Stimulated activated CD4-positive, alpha-beta T cell treated with anti-CD3 and anti-CD28 coated beads, TNF-alpha, amount 100 ng/mL, for 48 hours (primary cell): ENCODE measurements around the gene PPP2R1A.
"Not testable (repeated sequence)": the region's sequence is repeated elsewhere in the genome, so short reads cannot be mapped to it uniquely, and the experiment has no call there.

Source experiments
- DNase-seq, 3 donors: peaks; one replicate each; pipeline ENCODE4 v3.0.0-alpha.2; 2020; ENCODE audit warnings: low read depth in 3 of 3

Gene PPP2R1A

GRCh38 chr19:52200755-52201391 is 11.0 kb downstream of the PPP2R1A start:
- not testable (repeated sequence) for DNase-seq

DNA sequence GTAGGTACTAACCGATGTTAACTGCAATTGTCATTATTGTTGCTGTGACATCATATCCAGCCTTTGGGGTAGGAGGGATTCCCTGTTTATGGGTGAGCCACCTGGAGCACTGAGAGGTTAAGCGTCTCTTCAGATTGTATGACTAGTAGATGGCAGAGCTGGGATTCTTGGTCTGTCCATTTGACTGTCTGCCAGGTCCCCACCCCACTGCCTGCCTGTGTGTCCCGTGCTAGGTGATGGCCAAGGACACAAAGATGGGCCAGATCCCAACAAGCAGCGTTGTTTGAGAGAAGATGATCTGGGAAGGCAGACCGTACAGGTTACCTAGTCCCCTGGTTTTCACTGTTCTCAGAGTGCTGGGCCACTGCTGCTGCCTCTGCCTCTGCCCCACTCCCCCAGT is 16.6 kb downstream of the PPP2R1A start:
- no peak for DNase-seq

DNA sequence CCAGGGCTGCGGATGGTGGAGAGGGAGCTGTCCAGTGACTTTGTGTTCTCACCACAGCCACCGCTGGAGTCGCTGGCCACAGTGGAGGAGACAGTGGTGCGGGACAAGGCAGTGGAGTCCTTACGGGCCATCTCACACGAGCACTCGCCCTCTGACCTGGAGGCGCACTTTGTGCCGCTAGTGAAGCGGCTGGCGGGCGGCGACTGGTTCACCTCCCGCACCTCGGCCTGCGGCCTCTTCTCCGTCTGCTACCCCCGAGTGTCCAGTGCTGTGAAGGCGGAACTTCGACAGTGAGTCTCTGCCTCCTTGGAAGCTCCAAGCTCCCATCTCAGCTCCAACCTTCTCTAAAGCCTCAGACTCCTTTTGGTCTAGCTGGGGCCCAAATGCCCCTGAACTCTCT is 21.4 kb downstream of the PPP2R1A start:
- no peak for DNase-seq

DNA sequence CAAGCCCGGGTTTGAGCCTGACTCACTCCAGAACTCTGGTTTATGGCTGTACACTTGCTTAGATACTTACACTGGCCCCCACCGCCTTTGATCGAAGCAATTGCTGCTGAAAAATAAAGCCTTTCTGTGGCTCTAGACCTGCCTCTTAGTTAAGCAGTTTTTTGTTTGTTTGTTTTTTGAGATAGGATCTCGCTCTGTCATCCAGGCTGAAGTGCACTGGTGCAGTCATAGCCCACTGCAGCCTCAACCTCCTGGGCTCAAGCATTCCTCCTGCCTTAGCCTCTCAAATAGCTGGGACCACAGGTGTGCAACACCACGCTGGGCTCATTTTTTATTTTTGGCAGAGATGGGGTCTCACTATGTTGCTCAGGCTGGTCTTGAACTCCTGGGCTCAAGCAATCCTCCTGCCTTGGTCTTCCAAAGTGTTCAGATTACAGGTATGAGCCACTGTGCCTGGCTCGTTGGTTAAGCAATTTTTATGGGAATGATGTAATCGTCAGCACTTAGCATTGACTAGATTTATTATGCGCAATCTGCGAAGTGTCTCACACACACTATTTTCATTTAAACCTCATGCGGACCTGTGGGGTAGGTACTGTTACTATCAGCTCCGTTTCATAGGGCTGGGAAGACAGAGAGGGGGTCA is 22.2 kb downstream of the PPP2R1A start:
- DNase-seq, result no peak

DNA sequence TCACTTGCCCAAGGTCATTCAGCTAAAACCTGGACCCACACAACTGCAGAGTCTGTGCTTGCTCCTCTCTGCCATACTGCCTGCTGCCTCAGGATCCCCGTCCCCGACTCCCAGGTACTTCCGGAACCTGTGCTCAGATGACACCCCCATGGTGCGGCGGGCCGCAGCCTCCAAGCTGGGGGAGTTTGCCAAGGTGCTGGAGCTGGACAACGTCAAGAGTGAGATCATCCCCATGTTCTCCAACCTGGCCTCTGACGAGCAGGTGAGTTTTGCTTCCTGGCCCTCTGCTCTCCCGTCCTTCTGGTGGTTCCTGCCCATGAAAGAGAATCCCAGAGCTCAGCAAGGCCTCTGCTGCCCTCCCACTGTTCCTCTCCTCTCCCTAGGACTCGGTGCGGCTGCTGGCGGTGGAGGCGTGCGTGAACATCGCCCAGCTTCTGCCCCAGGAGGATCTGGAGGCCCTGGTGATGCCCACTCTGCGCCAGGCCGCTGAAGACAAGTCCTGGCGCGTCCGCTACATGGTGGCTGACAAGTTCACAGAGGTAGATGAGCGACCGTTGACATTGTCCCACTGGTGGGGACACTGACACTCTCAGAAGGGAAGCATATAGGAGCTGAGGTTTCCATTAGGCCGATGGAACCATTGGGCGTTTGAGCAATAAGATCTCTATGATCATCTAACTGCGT is 22.9 kb downstream of the PPP2R1A start:
- no peak for DNase-seq

DNA sequence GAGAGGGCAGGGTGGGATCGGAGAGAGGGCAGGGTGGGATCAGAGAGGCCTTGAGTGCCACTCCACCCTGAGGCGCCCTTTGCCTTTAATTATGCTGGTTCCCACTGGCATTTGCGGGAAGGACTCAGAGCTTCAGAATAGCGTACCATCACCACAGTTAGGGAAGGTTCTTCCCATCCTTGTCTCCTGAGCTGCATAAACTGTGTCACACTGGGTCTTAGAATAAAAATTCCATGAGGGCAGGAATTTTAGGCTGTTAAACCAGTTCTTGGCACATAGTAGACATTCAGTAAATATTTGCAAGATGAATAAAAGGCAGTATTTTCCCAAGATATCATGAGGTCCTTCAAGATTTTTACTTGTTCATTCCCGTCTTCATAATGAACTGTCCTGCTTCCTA is 24.4 kb downstream of the PPP2R1A start:
- no peak for DNase-seq

- DNase-seq, result no peak
Measured at GRCh38 chr19:52216401-52216800, 26.5 kb downstream of the PPP2R1A start.

DNA sequence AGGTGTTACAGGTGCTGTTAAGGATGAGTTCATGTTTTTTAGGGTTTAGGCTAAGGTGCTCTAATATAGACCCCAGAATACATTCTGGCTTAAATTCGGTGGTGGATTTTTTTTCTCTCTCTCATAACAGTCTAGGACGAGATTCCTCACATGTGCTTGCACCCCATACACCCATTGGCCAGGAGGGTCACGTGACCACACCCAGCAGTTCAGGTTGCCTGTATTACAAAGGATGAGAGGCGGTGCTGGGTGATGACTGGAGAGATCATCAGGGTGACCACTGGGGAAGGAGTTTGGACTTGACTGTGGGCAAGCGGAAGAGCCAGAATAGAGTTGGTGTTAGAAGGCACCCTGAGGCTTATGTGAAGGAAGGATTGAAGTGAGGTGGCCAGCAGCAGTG is 27.7 kb downstream of the PPP2R1A start:
- DNase-seq, result no peak

DNA sequence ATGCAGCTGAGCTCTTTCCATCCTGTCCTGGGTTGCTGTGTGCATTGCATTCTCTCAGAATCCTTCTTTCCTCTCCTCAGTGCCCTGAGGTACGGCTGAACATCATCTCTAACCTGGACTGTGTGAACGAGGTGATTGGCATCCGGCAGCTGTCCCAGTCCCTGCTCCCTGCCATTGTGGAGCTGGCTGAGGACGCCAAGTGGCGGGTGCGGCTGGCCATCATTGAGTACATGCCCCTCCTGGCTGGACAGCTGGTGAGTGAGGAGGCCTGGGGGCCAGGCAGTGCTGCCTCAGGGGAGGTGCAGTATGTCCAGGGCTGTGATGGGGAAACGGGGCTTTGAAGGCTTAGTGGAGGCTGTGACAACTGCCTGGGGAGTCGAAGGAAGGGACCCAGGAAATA is 29.8 kb downstream of the PPP2R1A start:
- no peak for DNase-seq

DNA sequence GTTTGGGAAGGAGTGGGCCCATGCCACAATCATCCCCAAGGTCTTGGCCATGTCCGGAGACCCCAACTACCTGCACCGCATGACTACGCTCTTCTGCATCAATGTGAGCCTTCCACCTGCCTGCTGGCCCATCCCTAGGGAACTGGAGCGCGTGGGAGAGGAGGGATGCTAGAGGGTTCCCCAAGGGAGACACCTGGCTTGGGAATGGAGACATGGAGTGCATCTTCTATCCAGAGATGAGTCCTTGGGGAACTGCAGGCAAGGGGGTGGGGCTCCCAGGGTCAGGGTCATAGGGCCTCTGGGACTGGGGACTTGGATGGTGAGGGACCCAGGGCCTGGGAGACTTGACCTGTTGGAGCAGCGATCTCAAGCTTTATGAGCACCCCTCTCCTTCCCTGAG is 31.2 kb downstream of the PPP2R1A start:
- no peak for DNase-seq

DNA sequence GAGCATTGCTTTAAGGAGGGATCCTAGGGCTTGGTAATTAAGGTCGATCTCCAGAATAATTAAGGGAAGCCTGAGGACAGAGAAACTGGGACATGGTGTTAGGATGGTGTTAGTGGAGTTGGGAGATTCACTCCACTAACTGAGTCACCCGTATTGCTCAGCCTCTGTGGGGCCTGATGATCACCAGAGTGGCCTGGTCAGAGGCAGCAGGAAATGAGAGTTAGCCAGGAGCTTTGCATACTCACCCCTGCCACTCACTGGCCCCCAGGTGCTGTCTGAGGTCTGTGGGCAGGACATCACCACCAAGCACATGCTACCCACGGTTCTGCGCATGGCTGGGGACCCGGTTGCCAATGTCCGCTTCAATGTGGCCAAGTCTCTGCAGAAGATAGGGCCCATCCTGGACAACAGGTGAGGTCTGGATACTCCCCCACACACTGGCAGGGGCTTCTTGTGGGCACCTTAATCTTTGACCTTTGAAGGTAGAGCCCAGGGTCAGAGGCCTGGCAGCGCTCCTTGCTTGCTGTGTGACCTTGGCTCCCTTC is 32.1 kb downstream of the PPP2R1A start:
- no peak for DNase-seq

DNA sequence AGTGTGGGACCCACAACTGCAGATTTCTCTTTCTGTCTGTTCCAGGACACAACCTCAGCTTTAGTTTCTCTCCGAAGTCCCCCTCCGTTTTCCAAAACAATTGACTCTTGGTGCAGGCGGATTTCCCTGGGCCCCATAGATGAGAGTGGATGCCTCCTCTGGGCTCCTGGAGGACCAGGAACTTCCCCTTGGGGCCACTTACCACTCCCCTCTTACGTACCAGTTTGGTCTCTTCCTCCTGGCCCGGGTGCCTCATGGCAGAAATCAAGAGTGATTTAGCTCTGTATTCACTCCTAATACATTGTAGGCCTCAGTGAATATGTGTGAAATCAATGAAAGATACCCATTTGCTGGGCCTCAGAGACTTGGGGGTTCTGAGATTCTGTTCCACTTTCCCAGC is 34.4 kb downstream of the PPP2R1A start:
- DNase-seq, result no peak

DNA sequence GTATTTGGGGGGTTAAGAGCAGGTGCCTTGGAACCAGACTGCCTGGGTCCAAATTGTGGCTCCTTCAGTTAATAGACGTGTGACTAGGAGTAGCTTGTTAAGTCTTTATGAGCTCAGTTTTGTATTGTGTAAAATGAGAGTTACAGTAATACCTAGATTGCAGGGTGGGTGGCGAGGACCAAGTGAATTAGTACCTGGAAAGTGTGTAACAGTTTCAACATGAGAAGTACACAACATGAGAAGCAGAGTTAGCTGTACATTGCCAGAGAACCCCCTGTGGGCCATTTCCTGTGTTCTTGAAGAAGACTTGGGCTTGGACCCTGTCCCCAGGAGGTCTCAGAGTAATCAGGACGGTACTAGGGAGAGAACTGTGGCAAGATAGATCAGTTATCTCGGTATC is 36.8 kb downstream of the PPP2R1A start:
- peak in 2 of 3 donors; percentile 5 to 12 for DNase-seq

- no peak for DNase-seq
Measured at GRCh38 chr19:52227196-52227940, 37.5 kb downstream of the PPP2R1A start.

GRCh38 chr19:52227980-52228379 is 38.1 kb downstream of the PPP2R1A start:
- no peak for DNase-seq

DNA sequence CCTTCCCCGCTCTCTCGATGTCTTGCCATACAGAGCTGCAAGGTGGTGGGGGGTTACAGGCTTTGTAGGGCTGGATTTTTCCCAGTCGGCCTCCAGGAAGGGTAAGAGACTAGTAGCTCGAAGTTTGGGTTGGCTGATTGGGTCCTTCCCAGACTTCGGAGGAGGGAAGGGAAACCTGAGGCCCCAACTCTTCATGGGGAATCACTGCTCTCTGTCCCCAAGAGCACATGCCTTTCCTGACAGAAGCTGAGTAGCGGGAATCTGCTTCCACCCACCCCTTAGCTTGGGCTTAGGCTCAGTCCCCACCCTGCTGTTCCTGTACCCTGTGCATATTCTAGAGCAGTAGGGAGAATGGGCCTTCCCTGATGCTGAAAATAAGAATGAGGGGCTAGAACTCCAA is 39.7 kb downstream of the PPP2R1A start:
- DNase-seq, result no peak

DNA sequence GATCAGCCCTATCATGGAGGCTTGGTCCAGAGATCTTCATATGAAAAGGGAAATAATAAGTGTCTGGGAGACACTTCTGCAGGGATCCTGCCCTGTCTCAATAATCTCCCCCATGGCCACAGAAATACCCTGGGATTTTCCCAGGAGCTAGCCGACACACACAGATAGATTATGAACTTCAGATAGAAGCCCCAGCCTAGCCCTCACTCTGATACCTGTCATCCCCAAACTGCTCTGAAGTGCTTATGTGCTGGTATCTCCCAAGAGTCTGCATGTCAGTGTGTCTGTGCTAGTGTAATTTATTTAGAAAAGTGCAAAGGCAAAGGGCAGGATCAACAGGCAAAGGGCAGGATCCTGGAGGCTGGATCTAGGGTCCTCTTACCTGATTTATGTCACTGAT is 40.8 kb downstream of the PPP2R1A start:
- DNase-seq, result no peak

- no peak for DNase-seq
Measured at GRCh38 chr19:52231154-52231910, 41.5 kb downstream of the PPP2R1A start.

GRCh38 chr19:52234406-52234805 is 44.6 kb downstream of the PPP2R1A start:
- no peak for DNase-seq

DNA sequence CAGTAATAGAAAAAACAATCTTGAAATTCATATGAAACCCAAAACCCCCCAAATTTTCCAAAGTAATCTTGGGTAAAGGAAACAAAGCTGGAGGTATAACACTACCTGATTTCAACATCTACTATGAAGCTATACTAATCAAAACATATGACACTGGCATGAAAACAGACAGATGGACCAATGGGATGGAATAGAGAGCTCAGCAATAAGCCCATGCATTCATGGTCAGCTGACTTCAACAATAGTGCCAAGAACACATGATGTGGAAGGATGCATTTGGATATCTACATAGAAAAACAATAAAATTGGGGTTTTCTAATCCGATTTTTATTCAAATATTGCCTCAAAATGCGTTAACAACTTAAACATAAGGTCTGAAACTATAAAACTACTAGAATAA is 47.3 kb downstream of the PPP2R1A start:
- DNase-seq, result no peak

DNA sequence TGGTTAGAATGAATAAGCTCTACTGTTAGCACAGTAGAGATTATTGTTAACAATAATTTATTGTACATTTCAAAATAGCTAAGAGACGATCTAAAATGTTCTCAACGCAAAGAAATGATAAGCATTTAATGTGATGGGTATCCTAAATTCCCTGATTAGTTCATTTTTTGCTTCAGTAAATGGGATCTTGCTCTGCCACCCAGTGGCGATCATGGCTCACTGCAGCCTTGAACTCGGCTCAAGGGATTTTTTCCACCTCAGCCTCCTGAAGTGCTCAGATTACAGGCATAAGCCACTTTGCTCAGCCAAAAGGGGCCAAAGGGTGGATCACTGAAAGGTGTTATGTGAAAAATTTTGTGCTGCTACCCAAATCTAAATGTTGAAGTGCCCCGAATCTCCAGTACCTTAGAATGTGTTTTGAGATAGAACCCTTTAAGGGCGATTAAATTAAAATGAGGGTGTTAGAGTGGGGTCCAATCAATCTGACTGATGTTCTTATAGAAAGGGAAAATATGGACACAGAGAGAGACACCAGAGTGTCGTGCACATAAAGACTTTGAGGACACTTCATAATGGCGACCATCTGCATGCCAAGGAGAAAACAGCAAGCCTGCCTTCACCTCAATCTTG is 48.0 kb downstream of the PPP2R1A start:
- DNase-seq, result peak; percentile 14 to 20 (median 17)
